GM18907 (cell line): ENCODE measurements around the gene GLIS1.

Experiments used
- ATAC-seq: cut with Tn5 transposase; IDR thresholded peaks from one replicate; pipeline ENCODE4 v1.9.1; 2021; ENCODE audit warnings: mild to moderate bottlenecking, moderate library complexity; ENCODE audit not compliant: unreplicated experiment

The GLIS1 gene

DNA sequence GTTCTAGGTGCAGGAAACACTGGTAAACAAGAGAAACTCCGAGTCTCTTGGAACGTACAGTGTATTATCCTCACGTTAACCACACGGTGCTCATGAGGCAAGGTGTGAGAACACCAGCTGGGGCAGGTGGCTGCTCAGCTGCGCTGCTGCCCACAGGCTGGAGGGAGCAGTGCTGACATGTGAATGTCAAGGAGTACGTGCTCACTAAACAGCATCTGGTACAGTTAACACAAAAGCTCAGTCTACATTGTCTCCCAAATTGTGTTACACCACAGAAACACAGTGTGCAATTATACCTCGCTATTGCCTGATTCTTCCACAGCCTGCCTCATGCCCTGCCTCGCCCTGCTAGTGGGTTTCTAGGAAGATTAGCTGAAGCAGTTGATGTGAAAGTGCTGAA, 138.4 kb downstream of the GLIS1 start:
- no peak for ATAC-seq

GRCh38 chr1:53600001-53600400, 139.0 kb downstream of the GLIS1 start:
- ATAC-seq = no peak

- no peak for ATAC-seq
Observed at GRCh38 chr1:53599481-53599880, 139.5 kb downstream of the GLIS1 start.

DNA sequence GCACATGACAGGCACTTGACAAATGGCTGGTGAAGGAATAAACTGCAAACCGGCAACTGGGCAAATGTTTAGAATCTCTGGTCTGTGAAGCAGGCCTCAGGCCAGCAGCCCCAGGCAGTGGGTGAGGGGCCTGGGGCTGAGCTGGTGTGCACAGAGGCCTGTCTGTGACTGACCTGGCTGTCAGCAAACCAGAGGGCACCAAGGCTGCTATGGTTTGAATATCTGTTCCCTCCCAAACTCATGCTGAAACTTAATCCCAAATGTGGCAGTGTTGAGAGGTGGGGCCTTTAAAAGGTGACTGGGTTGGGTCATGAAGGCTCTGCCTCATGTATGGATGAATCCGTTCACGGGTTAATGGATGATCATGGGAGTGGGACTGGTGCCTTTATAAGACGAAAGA, 140.0 kb downstream of the GLIS1 start:
- ATAC-seq = no peak

GRCh38 chr1:53595906-53596305, 143.1 kb downstream of the GLIS1 start:
- ATAC-seq = no peak

GRCh38 chr1:53594391-53595180, 144.4 kb downstream of the GLIS1 start:
- ATAC-seq = no peak

- no peak for ATAC-seq
Observed at GRCh38 chr1:53593758-53594380, 145.1 kb downstream of the GLIS1 start.

DNA sequence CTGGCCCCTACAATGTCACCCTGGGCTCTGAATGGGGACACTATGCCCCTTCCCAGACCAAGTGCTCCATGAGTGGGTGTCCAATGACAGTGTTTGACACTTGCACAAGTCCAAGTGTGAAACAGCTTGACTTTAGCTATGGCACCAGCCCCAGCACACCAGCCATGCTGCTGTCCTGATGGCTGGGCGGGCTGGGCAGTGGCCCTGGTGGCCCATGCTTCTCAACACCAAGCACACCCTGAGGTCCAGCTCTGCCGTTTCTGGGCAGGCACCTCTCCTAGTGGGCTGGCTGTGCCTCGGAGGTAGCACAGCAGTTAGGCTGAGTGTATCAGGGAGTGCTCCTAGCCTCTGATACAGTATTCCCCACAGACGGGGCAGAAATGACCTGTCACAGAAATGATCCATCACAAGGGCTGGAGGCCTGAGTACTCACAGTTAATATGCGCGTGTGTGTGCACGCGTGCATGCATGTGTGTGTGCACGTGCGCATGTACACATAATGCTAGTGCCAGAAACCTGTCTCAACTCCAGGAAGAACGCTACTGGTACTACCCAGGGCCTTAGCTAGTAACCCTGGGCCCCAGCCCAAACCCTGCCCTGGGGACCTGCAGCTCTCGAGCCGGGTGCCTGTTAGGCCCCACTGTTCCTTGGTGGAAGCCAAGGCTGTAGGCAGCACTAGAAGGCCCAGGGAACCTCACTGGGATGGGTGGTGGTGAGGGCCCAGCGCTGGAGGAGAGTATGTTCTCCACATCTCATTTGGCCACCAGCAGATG, 145.8 kb downstream of the GLIS1 start:
- ATAC-seq = no peak

GRCh38 chr1:53592521-53592982, 146.4 kb downstream of the GLIS1 start:
- ATAC-seq = no peak

GRCh38 chr1:53591924-53592323, 147.0 kb downstream of the GLIS1 start:
- ATAC-seq = no peak

DNA sequence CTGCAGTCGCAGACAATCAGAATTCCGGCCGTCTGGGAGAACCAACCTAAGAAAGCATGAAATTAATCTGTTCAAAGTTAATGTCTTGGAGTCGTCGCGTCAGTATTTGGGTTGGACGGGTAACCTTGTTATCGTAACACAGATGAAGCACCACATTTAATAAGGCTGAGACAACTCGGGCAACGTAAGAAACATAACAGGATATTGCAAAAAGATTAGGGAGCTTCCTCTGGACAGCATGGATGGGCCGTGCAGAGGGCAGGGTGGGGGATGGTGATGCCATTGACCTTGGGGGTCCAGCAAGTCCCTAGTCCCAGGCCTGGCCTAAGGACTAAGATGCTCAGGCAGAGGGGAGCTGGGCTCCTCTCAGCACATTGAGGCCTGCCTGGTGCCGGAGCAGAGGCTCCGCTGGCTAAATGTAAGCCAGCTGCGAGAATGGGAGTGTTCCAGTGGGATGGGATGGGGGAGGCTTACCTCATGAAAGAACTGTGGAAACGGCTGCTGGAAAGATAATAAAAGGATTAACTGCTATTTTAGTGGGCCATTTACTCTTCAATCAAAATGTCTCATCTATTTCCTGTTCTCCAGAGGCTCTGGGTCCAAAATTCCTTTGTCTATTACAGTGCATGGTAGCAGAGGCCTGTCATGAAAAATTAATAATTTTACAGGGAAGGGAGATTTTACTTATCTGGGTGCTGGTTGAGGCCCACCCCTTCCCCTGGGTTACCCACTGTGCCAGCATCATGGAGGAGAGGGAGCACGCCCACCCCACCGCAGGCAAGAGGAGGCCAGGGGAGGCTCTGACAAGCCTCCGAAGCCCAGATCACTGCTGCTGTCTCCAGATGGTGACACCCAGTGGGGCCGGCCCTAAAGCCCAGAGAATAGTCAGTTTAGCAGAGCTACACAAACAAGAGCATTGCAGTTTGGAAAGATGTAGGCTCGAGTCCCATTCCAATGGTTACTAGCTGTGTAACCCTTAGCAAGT, 148.1 kb downstream of the GLIS1 start:
- ATAC-seq = no peak

DNA sequence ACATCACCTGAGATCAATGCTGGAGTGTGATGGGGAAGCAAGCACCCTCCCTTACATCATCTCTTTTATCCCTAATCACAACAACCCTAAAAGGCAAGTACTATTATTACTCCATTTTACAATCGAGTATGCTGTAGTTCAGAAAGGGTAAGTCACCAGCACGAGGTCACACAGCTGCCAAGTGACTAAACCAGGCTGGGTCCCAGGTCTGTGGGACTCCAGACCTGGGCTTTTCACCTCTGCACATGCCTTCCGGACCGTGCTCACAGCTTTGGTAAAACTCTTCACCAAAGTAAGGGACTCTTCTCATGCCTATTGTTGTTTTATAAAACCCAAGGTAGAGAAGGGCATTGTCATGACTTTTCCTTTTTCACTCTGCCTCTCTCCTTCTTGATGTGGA, 148.9 kb downstream of the GLIS1 start:
- no peak for ATAC-seq

DNA sequence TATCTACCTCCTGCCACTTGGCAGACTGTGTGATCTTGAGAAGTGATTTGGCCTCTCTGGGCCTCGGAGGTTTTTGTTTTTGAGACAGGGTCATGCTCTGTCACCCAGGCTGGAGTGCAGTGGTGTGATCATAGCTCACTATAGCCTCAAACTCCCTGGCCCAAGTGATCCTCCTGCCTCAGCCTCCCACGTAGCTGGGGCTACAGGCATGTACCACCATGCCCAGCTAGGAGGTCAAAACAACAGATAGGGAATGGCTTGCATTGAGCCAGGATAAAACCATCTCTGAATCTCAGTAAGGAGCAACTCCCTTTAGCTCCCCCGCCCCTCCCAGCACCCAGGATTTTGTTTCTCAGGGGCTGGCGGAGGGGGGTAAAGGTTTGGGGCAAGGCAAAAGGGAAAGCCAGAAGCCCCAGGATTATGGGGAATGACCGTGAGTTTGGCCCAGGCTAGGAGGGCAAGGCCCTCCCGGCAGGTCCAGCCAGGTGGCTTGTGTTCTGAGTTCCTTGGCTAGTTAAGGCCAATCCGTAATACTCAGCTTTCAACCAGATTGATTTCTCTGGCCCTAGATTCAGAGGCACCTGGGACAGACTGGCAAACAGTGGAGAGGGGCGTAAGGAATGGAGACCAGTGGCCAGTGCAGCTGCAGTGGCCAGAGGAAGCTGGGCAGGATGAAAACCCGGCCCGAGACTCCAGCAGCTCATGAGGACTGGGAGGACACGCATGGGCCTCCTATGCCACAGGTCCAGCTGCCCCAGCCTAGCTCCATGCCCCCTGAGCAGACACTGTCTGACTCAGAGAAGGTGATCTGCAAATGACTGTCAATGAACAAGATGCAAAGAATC, 149.7 kb downstream of the GLIS1 start:
- no peak for ATAC-seq

- ATAC-seq = no peak
Observed at GRCh38 chr1:53588053-53588779, 150.7 kb downstream of the GLIS1 start.

GRCh38 chr1:53587252-53587988, 151.5 kb downstream of the GLIS1 start:
- ATAC-seq = no peak

- ATAC-seq = no peak
Observed at GRCh38 chr1:53586765-53587164, 152.2 kb downstream of the GLIS1 start.

GRCh38 chr1:53585565-53585964, 153.4 kb downstream of the GLIS1 start:
- no peak for ATAC-seq

DNA sequence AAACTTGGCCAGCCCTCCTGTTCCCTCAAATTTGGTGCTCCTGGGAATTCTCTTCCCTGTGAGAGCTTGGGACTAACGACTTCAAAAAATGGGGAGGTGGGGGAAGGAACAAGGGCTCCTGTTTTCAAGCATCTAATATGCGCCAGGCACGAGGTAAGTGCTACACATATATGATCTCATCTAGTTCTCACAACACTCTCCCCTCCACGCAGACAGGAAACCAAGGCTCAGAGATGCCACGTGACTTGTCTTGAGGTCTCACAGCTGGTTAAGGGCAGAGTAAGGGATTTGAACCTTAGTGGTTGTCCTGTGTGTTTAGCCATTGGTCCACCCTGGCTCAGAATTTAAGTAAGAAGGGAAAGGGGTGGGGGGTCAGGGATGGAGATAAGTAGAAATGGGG, 153.8 kb downstream of the GLIS1 start:
- ATAC-seq = no peak
